ENCODE data around the gene FKBP10. TPM values are rescaled to one million over a fixed set of nuclear protein-coding genes. Genes with fewer than 3 reads are reported as not detected.
"Not testable (repeated sequence)": the region's sequence is repeated elsewhere in the genome, so short reads cannot be mapped to it uniquely, and the experiment has no call there.

FKBP10 gene
- total RNA-seq, 1 donor from 2014 or later, result 196 TPM

DNA sequence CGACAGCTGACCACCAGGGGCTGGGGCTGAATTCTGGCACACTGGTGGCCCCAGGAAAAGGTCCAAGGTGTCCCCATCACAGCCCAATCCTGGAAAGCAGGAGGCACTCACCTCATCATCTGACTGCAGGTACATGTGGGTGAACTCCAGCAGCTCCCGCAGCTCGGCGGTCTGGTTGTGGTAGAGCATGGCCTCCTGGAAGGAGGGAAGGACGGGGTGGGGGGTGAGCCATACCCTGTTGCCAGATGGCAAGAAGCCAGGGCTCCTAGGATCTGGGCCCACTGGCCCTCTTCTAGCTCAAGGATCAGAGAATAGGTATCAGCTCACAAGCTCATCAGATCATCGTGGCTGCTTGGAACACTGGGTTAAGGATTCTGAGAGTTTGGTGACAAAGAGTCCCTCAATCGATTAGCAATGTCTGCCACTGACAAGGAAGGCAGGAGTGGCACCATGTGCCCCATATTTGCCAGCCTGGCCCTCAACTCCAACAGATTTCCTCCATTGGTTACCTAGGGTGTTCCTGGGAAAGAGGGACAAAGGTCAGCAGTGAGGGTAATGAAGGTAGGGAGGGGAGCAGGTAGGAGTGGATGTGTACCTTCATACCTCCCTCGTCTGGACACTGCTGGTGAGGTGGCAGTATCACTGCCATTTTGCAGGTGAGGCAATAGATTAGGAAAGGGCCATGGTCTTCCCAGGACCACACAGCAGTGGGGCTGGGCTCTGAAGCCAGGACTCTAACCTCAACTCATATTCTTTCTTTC lies 5.9 kb upstream of the FKBP10 start:
- no peak for DNase-seq (ENCODE audit: low read depth, low spot score)

DNA sequence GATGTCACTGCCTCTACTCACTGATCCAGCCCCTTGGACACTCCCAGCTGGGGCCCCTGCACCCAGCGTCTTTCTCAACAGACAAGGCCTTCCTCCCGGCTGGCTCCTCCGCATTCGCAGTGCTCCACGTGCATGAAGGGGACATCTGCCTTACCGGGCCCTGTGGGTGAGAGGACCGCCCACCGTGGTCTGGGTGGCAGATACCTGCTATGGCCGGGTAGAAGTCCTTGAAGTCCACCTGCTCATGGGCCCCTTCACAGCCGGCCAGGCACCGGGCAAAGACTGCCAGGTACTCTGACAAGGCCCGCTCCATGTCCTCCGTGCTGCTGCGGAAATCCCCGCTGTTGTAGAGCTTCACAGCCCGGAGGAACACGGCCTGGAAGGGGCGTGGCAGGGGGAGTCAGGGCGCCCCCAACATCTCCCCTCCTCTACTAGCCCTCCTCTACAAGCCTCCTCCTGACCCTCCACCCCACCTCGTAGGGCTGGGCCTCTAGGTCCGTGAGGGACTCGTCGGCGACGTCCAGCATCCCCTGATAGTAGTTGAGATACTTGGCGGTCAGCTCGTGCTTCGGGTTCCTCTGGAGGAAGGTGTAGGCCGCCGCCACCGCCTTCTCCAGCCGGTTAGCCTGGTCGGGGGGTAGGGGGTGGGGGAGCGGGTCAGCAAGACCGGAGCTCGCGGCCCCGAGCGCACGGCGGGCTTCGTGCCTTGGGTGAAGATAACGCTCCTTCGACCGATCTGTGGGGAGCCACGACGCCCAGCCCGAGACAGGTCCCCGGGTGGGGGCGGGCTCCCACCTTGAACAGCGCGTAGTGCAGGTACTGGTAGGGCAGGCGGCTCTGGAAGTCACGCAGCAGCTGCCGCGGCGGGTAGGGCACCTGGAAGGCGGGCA lies 1.9 kb upstream of the FKBP10 start:
- no peak for DNase-seq (ENCODE audit: low read depth, low spot score)

DNA sequence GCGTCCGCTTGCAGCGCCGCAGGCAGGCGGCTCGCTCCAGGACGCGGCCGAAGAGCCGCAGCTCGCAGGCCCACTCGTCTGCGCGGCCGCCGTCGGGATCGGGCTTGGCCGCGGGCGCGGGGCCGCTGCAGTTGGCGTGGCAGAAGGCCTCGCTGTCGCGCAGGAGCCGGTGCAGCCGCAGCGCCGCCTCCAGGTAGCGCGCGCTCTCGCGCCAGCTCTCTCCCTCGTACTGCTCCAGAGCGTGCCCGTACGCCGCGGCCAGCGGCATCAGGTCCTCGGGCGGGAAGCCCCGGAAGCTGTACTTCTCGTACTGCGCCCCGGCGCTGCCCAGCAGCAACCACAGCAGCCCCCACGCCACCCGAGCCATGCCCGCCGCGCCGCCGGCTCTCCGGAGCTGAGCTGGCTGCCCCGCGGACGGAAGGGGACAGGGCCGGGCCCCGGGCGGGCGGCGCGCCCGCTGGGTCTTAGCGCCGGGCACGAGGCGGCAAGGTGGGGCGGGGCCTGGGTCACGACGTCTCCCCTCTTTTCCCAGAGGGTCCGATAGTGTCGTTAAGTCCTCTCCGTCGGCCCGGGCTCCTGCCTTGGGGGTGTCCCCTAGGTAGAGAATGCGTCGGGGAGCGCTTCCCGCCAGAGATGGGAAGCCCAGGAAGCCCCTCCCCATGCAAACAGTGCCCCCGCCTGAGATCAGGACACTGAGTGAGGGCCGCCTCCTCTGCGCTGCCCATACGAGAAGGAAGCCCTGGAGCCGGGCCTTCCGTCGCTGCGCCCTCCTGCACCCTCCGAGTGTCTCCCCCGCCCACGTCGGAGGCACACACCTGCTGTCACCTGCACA lies 1.0 kb upstream of the FKBP10 start, which contains the start of gene P3H4:
Gene P3H4 (minus strand): TSS at position 401 of the 832 bp plus-strand sequence. CDS start 34 bp downstream, at position 367.
- DNase-seq (ENCODE audit: low read depth, low spot score), result no peak

- no peak for DNase-seq (ENCODE audit: low read depth, low spot score)
These were observed 412 bp downstream of the FKBP10 start for GRCh38 chr17:41813152-41813680.

DNA sequence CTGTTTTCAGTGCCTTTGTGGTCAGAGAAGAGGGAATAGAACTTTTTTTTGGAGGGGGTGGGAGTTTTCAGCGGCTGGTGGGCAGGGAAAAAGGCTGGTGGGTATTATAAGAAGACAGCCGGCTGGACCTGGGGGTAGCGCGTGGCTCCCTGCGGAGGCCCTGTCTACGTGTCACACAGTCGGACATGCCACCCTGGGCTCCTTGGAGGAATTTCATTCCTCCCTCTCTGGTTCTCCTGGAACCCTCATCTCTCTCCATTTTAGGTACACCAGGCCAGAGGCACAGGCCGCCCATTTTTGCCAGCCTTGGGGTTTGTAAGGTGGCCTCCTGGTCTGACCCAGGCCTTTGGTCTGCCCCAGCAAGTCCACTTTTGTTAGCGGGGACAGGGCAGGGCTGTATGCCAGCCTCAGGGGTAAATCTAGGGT lies 908 bp downstream of the FKBP10 start:
- no peak for DNase-seq (ENCODE audit: low read depth, low spot score)

DNA sequence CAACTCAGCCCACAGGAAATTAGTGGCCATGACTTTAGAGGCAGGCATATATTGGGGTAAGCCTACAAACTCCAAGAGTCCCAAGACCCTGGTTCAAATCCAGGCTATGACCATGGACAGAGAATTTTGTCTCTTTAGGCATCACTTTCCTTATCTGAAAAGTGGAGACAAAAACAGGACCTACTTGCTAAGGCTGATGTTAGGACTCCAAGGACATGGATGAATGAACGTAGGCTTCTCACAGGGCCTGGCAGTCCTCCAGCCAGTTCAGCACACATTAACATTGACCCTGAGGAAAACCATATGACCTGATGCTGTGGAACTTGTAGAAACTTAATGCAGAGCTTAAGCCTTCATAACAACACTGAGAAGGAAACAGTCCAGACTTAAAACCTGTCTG lies 1.4 kb downstream of the FKBP10 start:
- DNase-seq (ENCODE audit: low read depth, low spot score), result no peak

GRCh38 chr17:41816637-41817320 lies 4.0 kb downstream of the FKBP10 start:
- DNase-seq (ENCODE audit: low read depth, low spot score), result no peak

- no peak for DNase-seq (ENCODE audit: low read depth, low spot score)
These were observed 5.2 kb downstream of the FKBP10 start for GRCh38 chr17:41818024-41818423.

DNA sequence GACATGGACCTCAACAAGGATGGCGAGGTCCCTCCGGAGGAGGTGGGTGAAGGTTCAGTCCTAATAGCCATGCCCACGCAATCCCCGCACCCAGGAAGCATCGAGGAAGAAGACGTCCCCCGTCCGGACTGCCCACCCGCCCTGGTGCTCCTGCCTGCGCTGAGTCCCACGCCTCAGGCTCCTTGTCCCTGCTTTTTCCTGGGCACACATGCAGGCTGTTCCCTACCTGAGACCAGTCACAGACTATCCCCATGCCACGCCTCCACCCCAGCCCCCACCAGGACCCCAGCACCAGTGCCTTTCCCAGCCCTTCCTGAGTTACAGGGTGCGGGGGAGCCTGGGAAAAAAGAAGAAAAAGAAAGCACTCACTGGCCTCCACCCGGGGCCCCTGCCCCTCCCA lies 9.0 kb downstream of the FKBP10 start:
- DNase-seq (ENCODE audit: low read depth, low spot score), result no peak

- DNase-seq (ENCODE audit: low read depth, low spot score), result no peak
These were observed 9.7 kb downstream of the FKBP10 start for GRCh38 chr17:41822216-41823140.

DNA sequence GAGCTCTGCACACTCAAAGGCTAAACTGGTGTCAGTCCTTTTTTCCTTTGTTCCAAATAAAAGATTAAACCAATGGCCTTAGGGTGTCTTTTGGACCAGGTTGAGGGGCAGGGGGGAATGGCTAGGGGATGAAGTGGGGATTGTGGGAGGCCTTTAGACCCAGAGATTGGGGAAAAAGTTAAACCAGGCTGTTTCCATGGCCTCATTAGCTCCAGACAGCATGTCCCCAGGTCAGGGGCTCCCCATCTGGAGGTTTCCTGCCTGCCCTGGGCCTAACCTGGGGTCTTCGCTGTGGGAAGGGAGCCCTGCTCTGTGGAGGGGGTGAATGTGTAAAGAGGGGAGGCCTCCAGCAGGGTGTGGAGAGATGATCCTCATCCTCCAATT lies 10.3 kb downstream of the FKBP10 start:
- no peak for DNase-seq (ENCODE audit: low read depth, low spot score)

GRCh38 chr17:41823580-41823979 lies 10.8 kb downstream of the FKBP10 start:
- no peak for DNase-seq (ENCODE audit: low read depth, low spot score)

- no peak for DNase-seq (ENCODE audit: low read depth, low spot score)
These were observed 11.3 kb downstream of the FKBP10 start for GRCh38 chr17:41824086-41824485.

- DNase-seq (ENCODE audit: low read depth, low spot score), result no peak
These were observed 12.5 kb downstream of the FKBP10 start for GRCh38 chr17:41825175-41825845.

DNA sequence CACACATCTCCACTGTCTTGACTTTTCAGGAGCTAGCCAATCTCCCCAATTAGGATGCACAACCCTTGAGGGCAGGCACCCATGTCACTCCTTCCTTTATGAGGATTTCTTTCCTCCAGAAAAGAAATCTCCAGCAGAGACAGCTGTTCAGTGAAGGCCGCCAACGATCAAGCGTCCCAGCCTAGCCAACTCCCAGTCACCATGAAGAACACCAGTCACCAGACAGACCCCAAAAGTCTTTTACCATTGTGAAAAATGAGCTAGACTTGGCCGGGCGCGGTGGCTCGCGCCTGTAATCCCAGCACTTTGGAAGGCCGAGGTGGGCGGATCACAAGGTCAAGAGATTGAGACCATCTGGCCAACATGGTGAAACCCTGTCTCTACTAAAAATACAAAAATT lies 17.2 kb downstream of the FKBP10 start:
- DNase-seq (ENCODE audit: low read depth, low spot score), result not testable (repeated sequence)

DNA sequence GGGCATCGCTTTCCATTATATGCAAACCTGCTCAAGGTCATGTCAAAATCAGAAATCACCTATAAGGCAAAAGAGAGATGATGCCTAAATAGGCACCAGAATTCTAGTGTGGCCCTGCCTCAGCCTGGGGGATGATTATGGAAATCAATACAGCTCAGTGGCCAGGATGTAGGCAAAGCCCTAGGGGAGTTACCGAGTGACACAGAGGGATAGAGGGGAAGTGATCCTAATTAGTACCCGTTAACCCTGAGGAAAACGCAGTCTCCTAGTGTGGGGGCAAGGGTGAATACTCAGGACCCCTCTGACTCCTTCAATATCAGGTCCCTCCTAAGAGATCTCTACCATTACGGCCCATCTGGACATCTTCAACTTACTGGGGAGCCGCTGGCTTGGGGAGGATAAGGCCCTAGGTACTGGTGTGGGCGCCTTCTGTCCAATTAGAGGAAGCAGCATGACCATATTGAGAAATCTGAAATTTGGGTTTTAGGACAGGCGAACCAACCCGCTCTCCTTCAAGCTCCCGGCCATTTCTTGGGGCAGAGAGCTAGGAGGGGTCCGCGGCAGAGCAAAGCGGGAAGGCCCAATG lies 22.5 kb downstream of the FKBP10 start:
- no peak for DNase-seq (ENCODE audit: low read depth, low spot score)

- no peak for DNase-seq (ENCODE audit: low read depth, low spot score)
These were observed 23.2 kb downstream of the FKBP10 start, which contains the start of gene NT5C3B for GRCh38 chr17:41835800-41836549. Gene NT5C3B, minus strand, starts transcription at chr17:41836232. Its CDS starts 39 bp downstream, at chr17:41836193.

Measured in pulmonary artery endothelial cell (primary cell).